PC-3 (cell line): ENCODE measurements around the gene NUP133. TPM values are rescaled to one million over a fixed set of nuclear protein-coding genes. Genes with fewer than 3 reads are reported as not detected.

ENCODE experiments used
- ATAC-seq: fragments of 200-7000 bp; cut with Tn5 transposase; 2 replicates; pipeline ENCODE4 v1.9.1; 2020; ENCODE audit warnings: mild to moderate bottlenecking, moderate library complexity
- BruUV-seq: library from RNA; stranded (reverse); fragments of 400-500 nt; replicated peaks from 2 replicates; lab custom pipeline; 2021; lab: Mats Ljungman, UMichigan
- CTCF ChIA-PET: fragments of 300-600 bp; sonication (Branson Sonifier 250); formaldehyde crosslinking; loops from one replicate; lab custom pipeline; 2022; ENCODE audit warnings: antibody characterized with exemption; lab: Charles Lee
- POLR2A ChIA-PET: fragments of 300-600 bp; sonication (Branson Sonifier 250); formaldehyde crosslinking; loops from one replicate; lab custom pipeline; 2022; ENCODE audit warnings: antibody characterized with exemption; ENCODE audit not compliant: unreplicated experiment; lab: Charles Lee
- DNase-seq: peaks from one replicate; pipeline ENCODE4 v3.0.0-alpha.2; 2015
- H2AFZ ChIP-seq: fragments of 300-600 bp; sonication (generic); 2 replicates; pipeline ENCODE4 v1.6.0; 2016; ENCODE audit warnings: antibody characterized with exemption, low read length
- H3F3A ChIP-seq: fragments of 300-600 bp; sonication (generic); one replicate; pipeline ENCODE4 v1.6.0; 2017; ENCODE audit warnings: antibody characterized with exemption, low read length, control low read depth, mild to moderate bottlenecking; ENCODE audit not compliant: unreplicated experiment
- H3K27ac ChIP-seq: fragments of 300-600 bp; sonication (generic); 2 replicates; pipeline ENCODE4 v1.5.1; 2016; ENCODE audit warnings: mild to moderate bottlenecking, low read length
- H3K27me3 ChIP-seq: fragments of 300-600 bp; sonication (generic); 2 replicates; pipeline ENCODE4 v1.6.1; 2016; ENCODE audit warnings: low read length, mixed read lengths
- H3K36me3 ChIP-seq: fragments of 300-600 bp; sonication (generic); 2 replicates; pipeline ENCODE4 v1.6.1; 2016; ENCODE audit warnings: low read depth, mixed run types, low read length, mixed read lengths
- H3K4me1 ChIP-seq: fragments of 300-600 bp; sonication (generic); 2 replicates; pipeline ENCODE4 v1.5.1; 2016; ENCODE audit warnings: low read length; ENCODE audit not compliant: insufficient read depth
- H3K4me2 ChIP-seq: fragments of 300-600 bp; sonication (generic); 2 replicates; pipeline ENCODE4 v1.6.0; 2016; ENCODE audit warnings: low read length
- H3K4me3 ChIP-seq: fragments of 300-600 bp; sonication (generic); 2 replicates; pipeline ENCODE4 v1.5.1; 2016; ENCODE audit warnings: mild to moderate bottlenecking, low read length, mixed read lengths
- H3K79me2 ChIP-seq: fragments of 300-600 bp; sonication (generic); 2 replicates; pipeline ENCODE4 v1.6.1; 2017; ENCODE audit warnings: low read length, mixed read lengths
- H3K9ac ChIP-seq: fragments of 300-600 bp; sonication (generic); 2 replicates; pipeline ENCODE4 v1.6.0; 2016; ENCODE audit warnings: mild to moderate bottlenecking, low read length
- H3K9me2 ChIP-seq: fragments of 300-600 bp; sonication (generic); replicated peaks from 2 replicates; pipeline ENCODE4 v1.6.1; 2016; ENCODE audit warnings: mixed run types, low read length, mixed read lengths
- H3K9me3 ChIP-seq: fragments of 300-600 bp; sonication (generic); 2 replicates; pipeline ENCODE4 v1.6.1; 2016; ENCODE audit warnings: low read length, mixed read lengths
- H4K20me1 ChIP-seq: fragments of 300-600 bp; sonication (generic); 2 replicates; pipeline ENCODE4 v1.6.1; 2016; ENCODE audit warnings: low read length, mixed read lengths
- EZH2 ChIP-seq: fragments of 300-600 bp; sonication (generic); IDR thresholded peaks from one replicate; pipeline ENCODE4 v1.6.1; 2017; ENCODE audit warnings: antibody characterized with exemption, mild to moderate bottlenecking, low read length; ENCODE audit not compliant: unreplicated experiment
- EZH2phosphoT487 ChIP-seq: fragments of 300-600 bp; sonication (generic); IDR thresholded peaks from 2 replicates; pipeline ENCODE4 v1.6.1; 2018; ENCODE audit warnings: mild to moderate bottlenecking, antibody characterized with exemption, low read length, borderline replicate concordance
- intact Hi-C: fragments of 100-400 bp; cut with micrococcal nuclease; formaldehyde crosslinking; loops from 2 replicates; pipeline ENCODE4 v1.9.0; 2023
- total RNA-seq: library from RNA; depleted of rRNA; stranded (reverse); fragments of >200 nt; gene quantifications from 2 replicates; pipeline ENCODE4 v1.2.3, GENCODE V29; 2014
- TF ChIP-seq, protein P1 (sequence below): fragments of 300-600 bp; sonication (generic); conservative IDR thresholded peaks from 2 replicates; pipeline ENCODE4 v1.5.1; 2017; ENCODE audit warnings: antibody characterized with exemption, low read depth, mild to moderate bottlenecking, low read length

Gene NUP133
- total RNA-seq, 1 experiment from 2014 or later, result 63.6 TPM

DNA sequence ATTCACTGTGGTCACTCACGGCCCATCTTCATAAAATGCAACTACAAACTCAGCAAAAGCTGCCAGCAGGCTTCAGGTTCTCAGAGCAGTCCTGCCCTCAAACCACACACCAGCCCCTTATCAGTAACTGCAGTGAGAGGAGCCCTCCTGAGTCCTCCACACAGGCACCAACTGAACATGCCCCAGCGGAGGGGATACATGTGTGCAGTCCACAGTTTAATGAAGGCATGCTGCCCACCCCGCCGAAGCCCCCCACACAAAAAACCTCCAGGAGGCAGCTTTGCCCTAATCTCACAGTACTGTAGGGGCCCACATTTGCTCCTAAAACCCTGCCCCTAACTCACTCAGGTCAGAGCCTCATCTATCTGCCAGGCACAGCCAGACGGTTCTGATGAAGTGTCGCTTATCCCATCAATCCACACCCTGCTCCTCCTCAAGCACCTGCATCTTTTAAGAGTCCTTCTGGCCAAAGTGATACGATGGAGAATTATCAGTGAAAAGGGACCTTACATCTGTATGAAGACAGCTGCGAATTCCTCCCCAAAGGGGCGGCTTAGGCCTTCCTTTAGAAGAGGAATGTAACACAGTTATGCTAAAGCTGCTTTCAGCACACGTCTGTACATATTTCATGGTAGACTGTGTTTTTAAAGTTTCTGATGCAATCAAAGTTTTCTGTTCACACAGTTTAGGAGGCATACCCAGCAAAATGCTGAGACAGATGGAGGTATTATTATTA is 46.9 kb upstream of the NUP133 start:
- H3K4me1 ChIP-seq, result peaks cover 22% of the 10 kb centered on the region
- H3K36me3 ChIP-seq, result no peaks in the 10 kb centered on the region
- BruUV-seq, result no TSS peak
- H2AFZ ChIP-seq, result no peak overlapping the region
- intact Hi-C loops, result no loop called here
- ChIA-PET CTCF (no interaction called here), POLR2A (no interaction called here)
- no peak overlapping the region for H3K4me2 ChIP-seq
- H3F3A ChIP-seq, result no peaks in the 10 kb centered on the region
- H3K27me3 ChIP-seq, result no peaks in the 10 kb centered on the region
- H3K79me2 ChIP-seq, result peaks cover 66% of the 10 kb centered on the region
- no peaks in the 10 kb centered on the region for H4K20me1 ChIP-seq
- no peak overlapping the region for H3K27ac ChIP-seq
- no peaks in the 10 kb centered on the region for H3K9me3 ChIP-seq
- H3K9ac ChIP-seq, result no peak overlapping the region
- H3K9me2 ChIP-seq, result no peaks in the 10 kb centered on the region
- ATAC-seq, result no peak
- TF ChIP-seq EZH2, result no peak
- no peak for TF ChIP-seq EZH2phosphoT487
- TF ChIP-seq, protein P1, sequence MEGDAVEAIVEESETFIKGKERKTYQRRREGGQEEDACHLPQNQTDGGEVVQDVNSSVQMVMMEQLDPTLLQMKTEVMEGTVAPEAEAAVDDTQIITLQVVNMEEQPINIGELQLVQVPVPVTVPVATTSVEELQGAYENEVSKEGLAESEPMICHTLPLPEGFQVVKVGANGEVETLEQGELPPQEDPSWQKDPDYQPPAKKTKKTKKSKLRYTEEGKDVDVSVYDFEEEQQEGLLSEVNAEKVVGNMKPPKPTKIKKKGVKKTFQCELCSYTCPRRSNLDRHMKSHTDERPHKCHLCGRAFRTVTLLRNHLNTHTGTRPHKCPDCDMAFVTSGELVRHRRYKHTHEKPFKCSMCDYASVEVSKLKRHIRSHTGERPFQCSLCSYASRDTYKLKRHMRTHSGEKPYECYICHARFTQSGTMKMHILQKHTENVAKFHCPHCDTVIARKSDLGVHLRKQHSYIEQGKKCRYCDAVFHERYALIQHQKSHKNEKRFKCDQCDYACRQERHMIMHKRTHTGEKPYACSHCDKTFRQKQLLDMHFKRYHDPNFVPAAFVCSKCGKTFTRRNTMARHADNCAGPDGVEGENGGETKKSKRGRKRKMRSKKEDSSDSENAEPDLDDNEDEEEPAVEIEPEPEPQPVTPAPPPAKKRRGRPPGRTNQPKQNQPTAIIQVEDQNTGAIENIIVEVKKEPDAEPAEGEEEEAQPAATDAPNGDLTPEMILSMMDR, result no peak
- no peak for DNase-seq
- H3K4me3 ChIP-seq, result no peak overlapping the region

DNA sequence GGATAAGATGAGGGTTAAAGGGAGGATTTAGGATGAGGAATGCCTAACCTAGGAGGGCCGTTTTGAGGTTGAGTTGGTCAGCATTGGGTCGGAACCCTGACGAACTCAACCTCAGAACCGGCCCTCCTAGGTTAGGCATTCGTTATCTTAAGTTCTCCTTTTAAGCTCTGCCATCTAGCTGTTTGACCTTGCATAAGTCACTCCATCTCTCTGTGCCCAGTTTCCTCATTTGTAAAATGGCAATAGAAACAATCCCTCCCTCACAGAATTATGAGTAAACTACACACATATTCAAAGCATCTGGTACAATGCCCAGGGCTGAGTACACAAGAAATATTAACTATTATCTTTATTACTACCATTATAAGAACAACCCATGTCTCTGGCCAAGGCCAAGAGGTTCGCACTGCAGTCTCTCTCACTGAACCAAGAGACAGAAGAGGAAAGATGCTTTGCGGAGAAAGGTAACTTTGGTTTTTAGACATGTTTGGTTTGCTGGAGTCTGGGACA is 45.5 kb upstream of the NUP133 start:
- no peak overlapping the region for H3K27ac ChIP-seq
- H3K9me3 ChIP-seq, result no peaks in the 10 kb centered on the region
- no peak overlapping the region for H3K9ac ChIP-seq
- ChIA-PET CTCF (no interaction called here), POLR2A (no interaction called here)
- no peaks in the 10 kb centered on the region for H3K36me3 ChIP-seq
- no peaks in the 10 kb centered on the region for H4K20me1 ChIP-seq
- H2AFZ ChIP-seq, result no peak overlapping the region
- peaks cover 74% of the 10 kb centered on the region for H3K79me2 ChIP-seq
- H3K4me3 ChIP-seq, result no peak overlapping the region
- H3K4me2 ChIP-seq, result no peak overlapping the region
- no peaks in the 10 kb centered on the region for H3F3A ChIP-seq
- no peaks in the 10 kb centered on the region for H3K9me2 ChIP-seq
- H3K4me1 ChIP-seq, result peaks cover 15% of the 10 kb centered on the region
- intact Hi-C loops, result loop anchor here (2.0 kb wide), 1 partner anchor 217 kb away; no protein-coding TSS in a partner anchor
- TF ChIP-seq EZH2 (no peak), EZH2phosphoT487 (no peak)
- TF ChIP-seq, protein P1, result no peak
- no peaks in the 10 kb centered on the region for H3K27me3 ChIP-seq
- DNase-seq, result no peak
- no TSS peak for BruUV-seq
- ATAC-seq, result no peak

DNA sequence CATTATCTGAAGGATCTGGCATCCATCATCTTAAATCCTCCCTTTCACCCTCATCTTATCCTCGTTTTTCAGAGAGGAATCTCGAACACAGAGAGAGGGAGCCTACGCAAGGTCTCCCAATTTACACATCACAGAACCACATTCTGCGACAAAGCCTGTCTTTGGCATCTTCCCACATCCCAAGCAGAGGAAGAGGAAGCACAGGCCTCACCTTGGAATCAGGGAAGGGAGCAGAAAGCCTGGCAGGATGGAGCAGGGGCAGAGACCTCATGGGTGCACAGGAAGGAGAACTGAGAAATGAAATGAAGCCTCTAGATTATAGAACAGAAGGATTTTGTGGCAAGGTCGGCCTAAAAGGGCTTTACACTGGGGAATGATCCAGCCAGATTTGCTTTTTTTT is 44.6 kb upstream of the NUP133 start:
- DNase-seq (no peak), ATAC-seq (no peak)
- Histone ChIP-seq H3K79me2 (peaks cover 72% of the 10 kb centered on the region), H3K4me2 (no peak overlapping the region), H3K27me3 (no peaks in the 10 kb centered on the region), H2AFZ (no peak overlapping the region), H3K27ac (no peak overlapping the region), H3K4me3 (no peak overlapping the region), H3K4me1 (peaks cover 15% of the 10 kb centered on the region), H4K20me1 (no peaks in the 10 kb centered on the region), H3K36me3 (peaks cover 3% of the 10 kb centered on the region; the same call in 1 of the 2 replicates), H3K9ac (no peak overlapping the region), H3K9me2 (no peaks in the 10 kb centered on the region), H3F3A (no peaks in the 10 kb centered on the region), H3K9me3 (no peaks in the 10 kb centered on the region)
- no peak for TF ChIP-seq EZH2
- TF ChIP-seq, protein P1, result no peak
- TF ChIP-seq EZH2phosphoT487, result no peak
- CTCF ChIA-PET, result interaction anchor here (0.6 kb wide), 1 partner anchor 547 kb away, joined by 3 read pairs; no protein-coding TSS in a partner anchor
- intact Hi-C loops, result loop anchor here (2.0 kb wide), 1 partner anchor 216 kb away; no protein-coding TSS in a partner anchor
- POLR2A ChIA-PET, result no interaction called here
- BruUV-seq, result no TSS peak
